NCI-H2227 treated with DMSO at 0.1 percent for 48 hours (cell line): Measurements from ENCODE around the gene PLEKHB2.
"Not testable (repeated sequence)": the region's sequence is repeated elsewhere in the genome, so short reads cannot be mapped to it uniquely, and the experiment has no call there.

ENCODE experiments used
- DNase-seq: peaks from one replicate; lab custom pipeline; 2025; lab: John Stamatoyannopoulos, UW

Gene PLEKHB2

GRCh38 chr2:131093696-131094462, 11.3 kb upstream of the PLEKHB2 start:
- DNase-seq, result no peak

GRCh38 chr2:131094463-131095281, 10.5 kb upstream of the PLEKHB2 start:
- no peak for DNase-seq

GRCh38 chr2:131103165-131103564, 2.0 kb upstream of the PLEKHB2 start:
- no peak for DNase-seq

GRCh38 chr2:131104487-131105155, 515 bp upstream of the PLEKHB2 start:
- peak; percentile 95 for DNase-seq

- DNase-seq, result peak; percentile 5
Measured at GRCh38 chr2:131105950-131106801, 1.0 kb downstream of the PLEKHB2 start.

- DNase-seq, result no peak
Measured at GRCh38 chr2:131112529-131112928, 7.4 kb downstream of the PLEKHB2 start.

GRCh38 chr2:131113566-131114227, 8.6 kb downstream of the PLEKHB2 start:
- DNase-seq, result no peak

- not testable (repeated sequence) for DNase-seq
Measured at GRCh38 chr2:131114950-131115349, 9.8 kb downstream of the PLEKHB2 start.

GRCh38 chr2:131115752-131116151, 10.6 kb downstream of the PLEKHB2 start:
- no peak for DNase-seq

GRCh38 chr2:131120815-131121317, 15.7 kb downstream of the PLEKHB2 start:
- no peak for DNase-seq

GRCh38 chr2:131121464-131121863, 16.3 kb downstream of the PLEKHB2 start:
- DNase-seq, result no peak

GRCh38 chr2:131122496-131122895, 17.4 kb downstream of the PLEKHB2 start:
- DNase-seq, result no peak

- DNase-seq, result no peak
Measured at GRCh38 chr2:131123192-131123591, 18.1 kb downstream of the PLEKHB2 start.

- DNase-seq, result peak; percentile 51
Measured at GRCh38 chr2:131125195-131125757, 20.1 kb downstream of the PLEKHB2 start.

- no peak for DNase-seq
Measured at GRCh38 chr2:131126436-131126835, 21.3 kb downstream of the PLEKHB2 start.

- no peak for DNase-seq
Measured at GRCh38 chr2:131127076-131127475, 21.9 kb downstream of the PLEKHB2 start.

GRCh38 chr2:131127981-131128380, 22.8 kb downstream of the PLEKHB2 start:
- no peak for DNase-seq

GRCh38 chr2:131130298-131130596, 25.1 kb downstream of the PLEKHB2 start:
- no peak for DNase-seq

- DNase-seq, result no peak
Measured at GRCh38 chr2:131132729-131133128, 27.6 kb downstream of the PLEKHB2 start.

GRCh38 chr2:131140581-131140980, 35.4 kb downstream of the PLEKHB2 start:
- no peak for DNase-seq

GRCh38 chr2:131142849-131143248, 37.7 kb downstream of the PLEKHB2 start:
- no peak for DNase-seq
